GM19397 (cell line): ENCODE data around the gene CNTNAP2.

Experiments
- ATAC-seq: cut with Tn5 transposase; IDR thresholded peaks from one replicate; pipeline ENCODE4 v1.9.1; 2021; ENCODE audit warnings: mild to moderate bottlenecking, moderate library complexity; ENCODE audit not compliant: unreplicated experiment

CNTNAP2 gene

GRCh38 chr7:146414373-146414772 lies 297.8 kb downstream of the CNTNAP2 start:
- no peak for ATAC-seq

- no peak for ATAC-seq
These were observed 298.3 kb downstream of the CNTNAP2 start for GRCh38 chr7:146414937-146415336.

GRCh38 chr7:146417176-146417575 lies 300.6 kb downstream of the CNTNAP2 start:
- ATAC-seq: no peak

- no peak for ATAC-seq
These were observed 306.8 kb downstream of the CNTNAP2 start for GRCh38 chr7:146423446-146423845.

- ATAC-seq: no peak
These were observed 307.5 kb downstream of the CNTNAP2 start for GRCh38 chr7:146424084-146424483.

GRCh38 chr7:146433501-146433900 lies 316.9 kb downstream of the CNTNAP2 start:
- ATAC-seq: no peak

GRCh38 chr7:146443102-146443501 lies 326.5 kb downstream of the CNTNAP2 start:
- ATAC-seq: no peak

GRCh38 chr7:146449625-146450024 lies 333.0 kb downstream of the CNTNAP2 start:
- ATAC-seq: no peak

GRCh38 chr7:146455091-146455655 lies 338.6 kb downstream of the CNTNAP2 start:
- no peak for ATAC-seq

- ATAC-seq: no peak
These were observed 362.4 kb downstream of the CNTNAP2 start for GRCh38 chr7:146479040-146479439.

- no peak for ATAC-seq
These were observed 369.9 kb downstream of the CNTNAP2 start for GRCh38 chr7:146486519-146486918.

- no peak for ATAC-seq
These were observed 375.4 kb downstream of the CNTNAP2 start for GRCh38 chr7:146492017-146492416.

GRCh38 chr7:146494952-146495596 lies 378.5 kb downstream of the CNTNAP2 start:
- no peak for ATAC-seq

GRCh38 chr7:146496657-146497056 lies 380.1 kb downstream of the CNTNAP2 start:
- no peak for ATAC-seq

GRCh38 chr7:146499970-146500369 lies 383.4 kb downstream of the CNTNAP2 start:
- no peak for ATAC-seq

- ATAC-seq: no peak
These were observed 387.2 kb downstream of the CNTNAP2 start for GRCh38 chr7:146503844-146504243.

GRCh38 chr7:146510088-146510680 lies 393.6 kb downstream of the CNTNAP2 start:
- ATAC-seq: no peak

- no peak for ATAC-seq
These were observed 397.7 kb downstream of the CNTNAP2 start for GRCh38 chr7:146514304-146514703.

- ATAC-seq: no peak
These were observed 412.0 kb downstream of the CNTNAP2 start for GRCh38 chr7:146528581-146528980.

- no peak for ATAC-seq
These were observed 423.2 kb downstream of the CNTNAP2 start for GRCh38 chr7:146539836-146540235.

GRCh38 chr7:146542101-146542500 lies 425.5 kb downstream of the CNTNAP2 start:
- no peak for ATAC-seq

GRCh38 chr7:146544748-146545147 lies 428.1 kb downstream of the CNTNAP2 start:
- no peak for ATAC-seq
